Stimulated activated naive CD4-positive, alpha-beta T cell (primary cell): ENCODE data around the gene RAB15.

Experiments used
- DNase-seq, 6 experiments: peaks; one replicate each; lab custom pipeline; 2025; lab: John Stamatoyannopoulos, UW

RAB15 gene

DNA sequence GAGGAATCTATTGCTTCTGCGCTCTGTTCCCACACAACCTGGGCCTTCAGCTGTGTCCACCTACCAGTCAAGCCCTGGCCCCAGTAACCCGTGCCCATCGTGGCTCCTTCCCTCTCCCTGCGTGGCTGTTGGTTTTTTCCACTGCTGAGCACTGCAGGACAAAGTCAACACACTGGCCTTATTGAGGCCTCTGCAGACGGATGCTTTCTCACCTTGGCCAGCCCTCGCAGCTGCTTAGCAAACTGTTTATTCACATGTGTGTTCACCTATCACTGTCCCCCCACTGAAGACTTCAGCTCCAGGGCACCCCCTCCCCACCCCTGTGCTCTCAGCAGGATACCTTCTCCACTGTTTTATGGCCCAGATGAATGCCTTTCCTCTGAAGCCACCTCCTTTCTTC lies 16.8 kb downstream of the RAB15 start:
- DNase-seq, result no peak

- DNase-seq, result no peak
These were observed 17.5 kb downstream of the RAB15 start for GRCh38 chr14:64954491-64955240.

GRCh38 chr14:64953661-64954060 lies 18.5 kb downstream of the RAB15 start:
- DNase-seq, result no peak

DNA sequence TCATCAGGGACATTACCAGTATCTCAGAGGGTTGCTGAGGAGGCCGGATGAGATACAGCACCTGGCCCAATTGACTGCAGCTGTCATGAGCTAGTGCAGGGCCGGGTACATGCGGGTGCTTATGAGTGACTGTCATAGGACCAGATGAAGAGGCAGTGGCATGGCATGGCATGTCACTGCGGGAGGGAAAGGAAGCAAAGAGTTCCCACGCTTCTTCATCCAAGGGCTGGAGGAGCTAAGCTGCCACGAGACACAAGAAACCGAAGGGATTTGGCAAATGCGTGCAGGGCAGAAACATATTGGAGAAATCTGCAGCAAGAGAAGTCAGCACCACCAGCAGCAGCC lies 18.9 kb downstream of the RAB15 start:
- DNase-seq, result no peak

GRCh38 chr14:64952598-64953309 lies 19.4 kb downstream of the RAB15 start:
- DNase-seq, result no peak

- DNase-seq, result no peak
These were observed 20.4 kb downstream of the RAB15 start for GRCh38 chr14:64951724-64952123.

DNA sequence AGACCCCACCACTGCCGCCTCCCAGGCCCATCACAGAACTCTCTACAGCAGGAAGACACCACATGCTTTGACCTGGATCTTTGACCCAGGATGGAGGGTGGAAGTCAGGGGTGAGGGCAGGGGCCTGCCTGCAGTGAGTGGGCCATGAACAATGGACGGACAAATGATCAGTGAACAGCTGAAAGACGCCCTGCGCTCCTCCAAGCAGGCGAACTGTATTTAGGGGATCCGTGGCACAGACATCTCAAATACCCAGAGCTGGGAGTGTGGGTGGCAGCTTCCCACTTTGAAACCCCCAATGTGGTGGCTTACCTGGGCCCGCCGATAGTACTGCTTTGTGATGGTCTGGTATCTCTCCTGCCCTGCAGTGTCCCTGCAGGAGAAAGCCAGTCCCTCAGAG lies 20.8 kb downstream of the RAB15 start:
- DNase-seq, result no peak

- no peak for DNase-seq
These were observed 21.2 kb downstream of the RAB15 start for GRCh38 chr14:64950889-64951288.

GRCh38 chr14:64948612-64949210 lies 23.4 kb downstream of the RAB15 start:
- no peak for DNase-seq

DNA sequence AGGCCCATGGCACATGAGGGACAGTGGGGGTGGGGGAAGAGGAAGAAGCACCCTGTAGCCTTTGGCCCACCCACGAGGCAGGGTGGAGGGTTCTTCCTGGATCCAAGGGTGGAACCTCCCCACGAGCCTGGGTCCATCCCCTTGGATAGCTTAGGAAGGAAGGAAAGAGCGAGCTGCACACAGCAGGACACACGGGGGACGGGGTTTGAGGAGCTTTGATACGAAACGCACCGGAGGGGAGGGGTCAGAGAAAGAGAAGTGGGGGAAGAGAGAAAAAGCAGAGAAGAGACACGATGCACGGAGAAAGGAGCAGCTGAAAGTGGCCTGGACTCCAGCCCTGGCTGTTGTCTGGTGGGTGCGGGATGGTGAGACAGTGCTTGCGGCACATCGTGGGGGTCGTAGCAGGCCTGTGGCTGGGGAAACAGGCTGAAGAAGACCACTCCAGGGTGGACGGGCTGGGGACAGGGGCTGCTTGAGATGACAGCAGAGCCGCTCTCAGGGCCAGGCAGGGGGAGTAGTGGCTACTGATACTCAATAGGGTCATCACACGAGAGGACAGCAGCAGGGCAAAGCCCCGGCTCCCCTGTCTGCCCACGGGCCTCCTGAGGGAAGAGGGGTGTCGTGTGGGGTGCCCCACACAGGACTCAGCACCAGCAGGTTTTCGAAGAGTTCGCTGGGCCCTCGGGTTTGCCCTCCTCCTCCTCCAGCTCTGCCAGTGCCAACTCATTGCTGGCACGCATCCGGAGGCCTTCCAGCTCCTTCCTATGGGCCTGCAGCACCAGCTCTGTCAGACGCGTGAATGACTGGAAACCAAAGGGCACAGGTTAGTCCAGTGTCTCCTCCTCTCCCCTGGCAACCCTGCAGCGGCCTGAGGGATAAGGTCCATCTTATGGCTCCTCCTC lies 24.2 kb downstream of the RAB15 start:
- DNase-seq, result no peak

DNA sequence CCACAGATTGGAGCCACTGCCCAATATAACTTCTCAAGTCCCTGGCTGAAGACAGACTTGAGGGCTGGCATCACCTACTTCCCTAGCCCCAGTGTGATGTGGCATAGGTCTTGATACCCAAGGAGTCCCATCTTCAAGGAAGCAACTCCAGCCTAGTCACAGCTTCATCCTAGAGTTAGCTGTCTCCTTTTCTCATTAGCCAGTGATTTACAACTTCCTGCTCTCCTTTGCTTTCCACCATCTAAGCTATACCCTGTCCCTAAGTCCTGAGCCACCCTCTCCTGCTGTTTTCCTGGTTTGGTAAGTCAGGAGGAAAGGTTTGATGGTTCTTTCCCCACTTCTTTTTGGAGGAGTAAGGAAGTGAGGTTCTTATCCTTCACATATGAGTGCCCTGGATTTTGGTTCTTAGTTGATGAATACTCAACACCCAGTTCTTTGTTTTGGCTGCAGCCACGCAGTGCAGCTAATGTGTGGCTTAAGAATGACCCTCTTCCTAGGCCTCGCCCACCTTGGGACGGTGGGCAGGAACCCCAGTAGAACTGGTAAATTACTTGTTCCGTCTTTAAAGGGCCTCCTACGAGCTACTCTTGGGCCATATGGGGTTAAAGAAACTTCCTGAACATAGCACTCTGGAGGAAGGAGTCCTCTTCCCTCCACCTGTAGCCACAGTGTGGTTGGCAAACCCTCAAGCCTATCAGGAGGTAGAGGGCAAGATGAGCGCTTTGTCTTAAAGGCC lies 25.7 kb downstream of the RAB15 start:
- DNase-seq, result no peak

- no peak for DNase-seq
These were observed 26.5 kb downstream of the RAB15 start for GRCh38 chr14:64945431-64946178.

GRCh38 chr14:64944861-64945260 lies 27.3 kb downstream of the RAB15 start:
- DNase-seq, result no peak

DNA sequence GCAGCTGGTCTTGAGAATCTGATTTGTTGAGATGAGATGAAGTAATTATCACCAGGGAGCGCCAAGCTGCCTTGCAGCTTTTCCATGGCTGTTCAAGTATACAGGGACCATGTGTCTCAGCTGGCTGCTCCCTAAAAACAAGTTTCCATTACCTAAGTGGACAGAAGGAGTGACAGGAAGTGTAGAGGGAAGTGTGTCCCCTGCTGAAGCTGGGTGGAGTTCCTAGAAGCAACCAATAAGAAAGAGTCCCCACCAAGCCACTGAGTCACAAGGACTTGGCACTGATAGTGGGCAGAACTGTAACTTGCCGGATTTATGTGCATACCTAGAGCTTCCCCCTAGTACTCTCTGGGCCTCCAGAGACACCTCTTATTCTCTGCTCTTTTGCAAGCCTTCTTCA lies 28.1 kb downstream of the RAB15 start:
- DNase-seq, result no peak

GRCh38 chr14:64943556-64943955 lies 28.6 kb downstream of the RAB15 start:
- no peak for DNase-seq

DNA sequence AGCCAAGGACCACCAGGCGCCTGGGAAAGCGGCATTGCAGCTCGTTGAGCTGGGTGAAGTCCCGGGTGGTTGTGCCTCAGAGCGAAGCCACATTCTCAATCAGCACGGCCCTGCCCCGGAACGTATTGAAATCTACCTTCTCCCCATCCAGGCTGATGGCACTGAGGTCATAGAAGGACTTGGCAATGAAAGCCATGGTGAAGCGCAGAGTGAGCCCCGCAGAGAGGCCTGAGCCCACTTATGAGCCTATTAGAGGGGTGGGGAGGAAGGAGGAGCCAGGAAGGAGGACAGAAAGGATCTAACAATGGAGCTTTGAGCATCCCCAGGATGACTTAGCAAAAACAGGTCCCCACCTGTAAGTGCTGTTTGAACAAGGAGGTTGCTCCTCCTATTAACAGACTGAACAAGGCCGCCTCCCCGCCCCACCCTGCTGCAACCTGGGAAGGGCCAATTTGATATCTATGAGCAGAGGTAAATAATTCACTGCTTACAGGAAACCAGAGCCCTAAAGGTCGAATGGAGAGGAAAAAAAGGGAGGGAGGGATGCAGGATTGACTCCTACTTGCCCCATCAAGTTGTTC lies 29.5 kb downstream of the RAB15 start, which contains the start of gene GPX2:
GPX2 (minus strand) TSS at position 215 of the 581 bp plus-strand sequence; CDS start at position 196, 19 bp downstream.
- no peak for DNase-seq

DNA sequence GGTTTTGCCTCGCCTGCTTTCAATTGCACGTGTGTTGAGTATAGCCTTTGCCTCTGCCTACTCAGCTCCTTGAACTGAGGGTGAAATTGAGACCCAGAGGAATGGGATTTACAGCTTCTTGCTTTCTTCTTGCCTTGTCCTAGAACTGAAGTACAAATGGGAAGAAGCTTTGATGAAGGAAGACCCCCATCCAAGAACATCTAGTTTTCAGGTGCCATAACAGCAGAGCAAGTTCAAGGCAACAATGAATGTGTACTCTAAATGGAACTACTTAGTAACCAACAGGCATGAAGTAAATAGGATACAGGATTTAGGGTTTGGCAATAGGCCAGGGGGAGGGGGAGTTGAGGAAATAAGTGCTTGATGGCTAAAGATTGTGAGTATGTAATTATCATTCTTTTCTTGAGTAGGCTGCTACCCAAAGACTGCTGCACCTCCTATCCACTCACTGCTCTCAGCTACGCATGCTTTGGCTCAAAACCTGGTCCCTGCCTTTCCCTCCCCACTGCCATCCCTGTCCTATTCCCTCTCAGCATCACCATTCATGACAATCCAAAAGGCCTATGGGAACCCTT lies 31.7 kb downstream of the RAB15 start:
- DNase-seq, result peak in 2 of 6 experiments; percentile 5 to 10

DNA sequence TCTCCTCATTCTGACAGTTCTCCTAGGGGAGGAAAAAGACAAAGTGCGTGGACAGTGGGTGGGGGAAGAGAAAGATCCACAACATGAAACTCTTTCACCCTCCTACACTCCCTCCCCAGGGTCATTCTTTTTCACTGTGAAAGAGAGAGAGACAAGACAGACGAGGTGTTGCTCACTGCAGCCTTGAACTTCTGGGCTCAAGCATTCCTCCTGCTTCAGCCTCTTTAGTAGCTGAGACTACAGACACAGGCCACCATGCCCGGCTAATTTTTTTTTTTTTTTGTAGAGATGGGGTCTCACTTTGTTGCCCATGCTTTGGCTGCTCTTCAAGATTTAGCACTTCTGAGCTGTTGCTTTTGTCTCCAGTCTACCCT lies 32.3 kb downstream of the RAB15 start:
- DNase-seq, result no peak

DNA sequence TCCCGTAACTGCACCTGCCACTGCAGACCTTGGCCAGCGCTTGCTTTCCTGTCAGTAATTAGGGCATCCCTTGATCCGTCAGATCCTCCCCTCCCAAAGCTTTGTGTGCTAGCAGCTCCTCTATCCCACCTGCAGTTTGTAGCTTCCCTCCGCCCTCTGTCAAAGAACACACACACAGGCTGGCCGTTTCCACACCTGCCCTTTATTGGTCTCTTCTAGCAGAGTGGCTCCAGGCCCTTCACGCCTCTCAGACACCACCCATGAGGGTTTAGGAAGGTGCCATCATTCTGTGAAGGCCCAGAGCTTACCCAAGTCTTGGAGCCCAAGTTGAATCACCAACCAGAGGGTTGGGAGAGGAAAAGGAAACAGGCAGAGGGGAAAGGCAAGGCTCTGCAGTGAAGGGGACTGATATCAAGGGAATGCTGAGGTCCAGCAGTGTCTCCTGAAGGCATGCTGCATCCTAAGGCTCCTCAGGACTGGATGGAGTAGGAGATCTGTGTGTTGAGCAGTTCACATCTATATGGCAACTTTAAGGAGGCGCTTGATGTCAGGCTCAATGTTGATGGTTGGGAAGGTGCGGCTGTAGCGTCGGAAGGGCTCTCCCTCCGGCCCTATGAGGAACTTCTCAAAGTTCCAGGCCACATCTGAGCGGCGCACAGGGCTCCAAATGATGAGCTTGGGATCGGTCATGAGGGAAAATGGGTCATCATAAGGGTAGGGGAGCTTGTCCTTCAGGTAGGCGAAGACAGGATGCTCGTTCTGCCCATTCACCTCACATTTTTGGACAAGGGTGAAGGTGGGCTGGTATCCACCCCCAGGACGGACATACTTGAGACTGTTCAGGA lies 32.9 kb downstream of the RAB15 start:
- DNase-seq, result no peak
